CD14-positive monocyte (primary cell): ENCODE results near the gene SINHCAF. TPM values are rescaled to one million over a fixed set of nuclear protein-coding genes. Genes with fewer than 3 reads are reported as not detected.

Experiments
- DNase-seq, 3 donors: peaks; one replicate each; pipeline ENCODE4 v3.0.0-alpha.2; 2011 to 2022
- H2AFZ ChIP-seq: 2 replicates; pipeline ENCODE4 v1.6.0; 2012; ENCODE audit warnings: mild to moderate bottlenecking, low read depth, low read length, inconsistent platforms; ENCODE audit not compliant: insufficient read depth, poor library complexity, severe bottlenecking
- H3K27ac ChIP-seq, 2 donors: 1 replicate in 1 of 2; 2 replicates in 1 of 2; pipeline ENCODE4 v1.5.1; 2012 to 2013; ENCODE audit warnings: low read length in 2 of 2, control low read depth in 1 of 2, inconsistent platforms in 1 of 2, low read depth in 1 of 2, mild to moderate bottlenecking in 1 of 2
- H3K27me3 ChIP-seq, 2 donors: one replicate each; pipeline versions ENCODE4 v1.6.0 to v1.6.1; 2011 to 2013; ENCODE audit warnings: low read length in 2 of 2; ENCODE audit not compliant: control insufficient read depth in 2 of 2, insufficient read depth in 2 of 2
- H3K36me3 ChIP-seq, 2 donors: replicated peaks in 1 of 2; 1 replicate in 1 of 2; 2 replicates in 1 of 2; pipeline versions ENCODE4 v1.5.1 to v1.6.1; 2012 to 2013; ENCODE audit warnings: low read length in 2 of 2, control low read depth in 1 of 2, inconsistent platforms in 1 of 2, mild to moderate bottlenecking in 1 of 2; ENCODE audit not compliant: insufficient read depth in 2 of 2, control insufficient read depth in 1 of 2
- H3K4me1 ChIP-seq, 2 donors: 1 replicate in 1 of 2; 2 replicates in 1 of 2; pipeline versions ENCODE4 v1.5.1 to v1.6.1; 2012 to 2013; ENCODE audit warnings: low read length in 2 of 2, control low read depth in 1 of 2, inconsistent platforms in 1 of 2, mild to moderate bottlenecking in 1 of 2, moderate library complexity in 1 of 2; ENCODE audit not compliant: insufficient read depth in 2 of 2, control insufficient read depth in 1 of 2
- H3K4me2 ChIP-seq: replicated peaks from 2 replicates; pipeline ENCODE3; 2012; ENCODE audit warnings: low read length, moderate library complexity, mild to moderate bottlenecking; ENCODE audit not compliant: poor library complexity, severe bottlenecking; ENCODE audit errors: extremely low read depth
- H3K4me3 ChIP-seq, 3 experiments: fragments of 200-600 bp in 1 of 3; sonication (generic) in 1 of 3; replicated peaks in 1 of 3; 1 replicate in 2 of 3; 2 replicates in 1 of 3; pipeline ENCODE4 v1.5.1; 2011 to 2013; ENCODE audit warnings: low read length in 3 of 3, mild to moderate bottlenecking in 3 of 3, control low read depth in 2 of 3, low read depth in 2 of 3, inconsistent platforms in 1 of 3, moderate library complexity in 1 of 3
- H3K79me2 ChIP-seq: 2 replicates; pipeline ENCODE4 v1.6.0; 2012; ENCODE audit warnings: mild to moderate bottlenecking, control low read depth, inconsistent platforms, low read length, moderate library complexity; ENCODE audit not compliant: insufficient read depth
- H3K9ac ChIP-seq: 2 replicates; pipeline ENCODE4 v1.6.0; 2017; ENCODE audit warnings: low read length, mild to moderate bottlenecking; ENCODE audit not compliant: insufficient read depth, poor library complexity, severe bottlenecking
- H3K9me3 ChIP-seq, 2 donors: replicated peaks in 1 of 2; 1 replicate in 1 of 2; 2 replicates in 1 of 2; pipeline versions ENCODE4 v1.5.1 to v1.6.1; 2012 to 2013; ENCODE audit warnings: low read length in 2 of 2, control low read depth in 1 of 2; ENCODE audit not compliant: control insufficient read depth in 1 of 2, insufficient read depth in 1 of 2
- H4K20me1 ChIP-seq: 2 replicates; pipeline ENCODE4 v1.6.0; 2012; ENCODE audit warnings: mild to moderate bottlenecking, low read length, control low read depth, moderate library complexity; ENCODE audit not compliant: insufficient read depth
- H3K27ac Mint-ChIP-seq, 7 donors: one replicate each; pipeline ENCODE4 v1.8.0; 2020; ENCODE audit warnings: mild to moderate bottlenecking in 7 of 7, mixed read lengths in 7 of 7, moderate library complexity in 6 of 7, inconsistent platforms in 2 of 7
- H3K27me3 Mint-ChIP-seq, 3 donors: one replicate each; pipeline ENCODE4 v1.8.0; 2021 to 2022; ENCODE audit warnings: low read depth in 3 of 3, mild to moderate bottlenecking in 3 of 3, mixed read lengths in 3 of 3, moderate library complexity in 3 of 3, inconsistent platforms in 1 of 3
- H3K36me3 Mint-ChIP-seq, 2 donors: one replicate each; pipeline ENCODE4 v1.8.0; 2020; ENCODE audit warnings: mixed read lengths in 2 of 2, inconsistent platforms in 1 of 2, mild to moderate bottlenecking in 1 of 2
- H3K4me1 Mint-ChIP-seq: one replicate; pipeline ENCODE4 v1.8.0; 2020; ENCODE audit warnings: mild to moderate bottlenecking, mixed read lengths
- H3K4me3 Mint-ChIP-seq, 2 donors: one replicate each; pipeline ENCODE4 v1.8.0; 2020; ENCODE audit warnings: mild to moderate bottlenecking in 2 of 2, mixed read lengths in 2 of 2, moderate library complexity in 1 of 2
- H3K9me3 Mint-ChIP-seq, 7 donors: one replicate each; pipeline ENCODE4 v1.8.0; 2020 to 2022; ENCODE audit warnings: mixed read lengths in 7 of 7, mild to moderate bottlenecking in 6 of 7, moderate library complexity in 6 of 7, inconsistent platforms in 2 of 7
- CTCF ChIP-seq: fragments of 200-600 bp; IDR thresholded peaks from one replicate; pipeline ENCODE4 v1.8.0; 2022; ENCODE audit warnings: antibody characterized with exemption, mild to moderate bottlenecking
- WGBS: methylation state at CpG from one replicate; pipeline ENCODE4 v1.1.5; 2013; ENCODE audit warnings: missing lambda C conversion rate; ENCODE audit not compliant: insufficient coverage; 5-methylcytosine and 5-hydroxymethylcytosine counted together
- intact Hi-C, 2 donors: fragments of 100-400 bp; cut with micrococcal nuclease; formaldehyde crosslinking; loops; one replicate each; pipeline versions ENCODE4 v1.15.0 to v1.15.1; 2023
- polyA plus RNA-seq, 3 donors: library from polyadenylated mRNA; depleted of rRNA in 1 of 3; unstranded in 2 of 3; stranded (reverse) in 1 of 3; fragments of 300-500 nt in 2 of 3; fragments of >200 nt in 1 of 3; fragmentation: Illumina TruSeq in 2 of 3; gene quantifications; 1 replicate in 2 of 3; 2 replicates in 1 of 3; pipeline ENCODE4 v1.2.3, GENCODE V29; 2012 to 2021
- small RNA-seq: library from RNA; depleted of rRNA; stranded (forward); fragments of <200 nt; gene quantifications from one replicate; pipeline ENCODE3, GENCODE V24; 2012; ENCODE audit warnings: low read depth; ENCODE audit not compliant: insufficient read length

SINHCAF gene
- polyA plus RNA-seq, 3 donors = 14.2 to 20.2 (median 20.1) TPM

- no peaks in the 10 kb centered on the region for H3K4me1 Mint-ChIP-seq
- Histone ChIP-seq H3K4me2 (no peak overlapping the region), H3K27me3 (no peaks in the 10 kb centered on the region), H3K27ac (no peak overlapping the region), H3K4me1 (no peaks in the 10 kb centered on the region), H3K9me3 (peaks cover 0 to 4% of the 10 kb centered on the region in 2 donors), H3K4me3 (no peak overlapping the region), H3K36me3 (no peaks in the 10 kb centered on the region), H3K79me2 (no peaks in the 10 kb centered on the region), H4K20me1 (no peaks in the 10 kb centered on the region), H2AFZ (no peak overlapping the region), H3K9ac (no peak overlapping the region)
- intact Hi-C loops = loop anchor here in 1 of 2 donors (10.0 kb wide), 1 partner anchor 387 kb away; no protein-coding TSS in a partner anchor
- no peak overlapping the region for H3K4me3 Mint-ChIP-seq
- no peak for TF ChIP-seq CTCF
- DNase-seq = no peak
- no peaks in the 10 kb centered on the region for H3K36me3 Mint-ChIP-seq
- peaks cover 0 to 10% (median 5%) of the 10 kb centered on the region in 7 donors for H3K9me3 Mint-ChIP-seq
- H3K27ac Mint-ChIP-seq = peak overlapping the region in 1 of 7 donors; percentile 21
- peaks cover 4 to 8% (median 5%) of the 10 kb centered on the region in 3 donors for H3K27me3 Mint-ChIP-seq
- WGBS = 90% methylated on average over 9 of the region's 14 CpGs
Observed at GRCh38 chr12:31231611-31232360, 94.2 kb downstream of the SINHCAF start.

Small RNA genes lying within 50 kb of the gene (small RNA-seq; reads per million reads assigned to genes)
- not detected for gene AC024940.4
- gene AC024940.5 = not detected
- gene MREGP1 = not detected
- not detected for gene RF00026
